ENCODE measurements around the gene RBFOX1. TPM values are rescaled to one million over a fixed set of nuclear protein-coding genes. Genes with fewer than 3 reads are reported as not detected.

RBFOX1 gene
- polyA plus RNA-seq, 1 of the 3 experiments (the other 2 are of a cell fraction): not detected

GRCh38 chr16:7482596-7483290 is 150.1 kb downstream of the RBFOX1 start:
- DNase-seq: no peak
- no peaks in the 10 kb centered on the region for H3K36me3 ChIP-seq (replicated peaks in 1 of 2; ENCODE audit: control insufficient read depth in 1 of 2, insufficient read depth in 2 of 2, low read length in 1 of 2)
- no peak overlapping the region for H3K4me3 ChIP-seq (ENCODE audit: low read depth in 2 of 2, low read length in 1 of 2)
- no peaks in the 10 kb centered on the region; a peak in 1 of 4 replicates for H3K4me1 ChIP-seq (ENCODE audit: control insufficient read depth in 1 of 2, insufficient read depth in 2 of 2, low read depth in 1 of 2, low read length in 1 of 2)
- TF ChIP-seq ZBTB33 (IDR thresholded peaks at IDR 0.05; ENCODE audit: borderline replicate concordance, low read depth) (no peak), FOXM1 (IDR thresholded peaks at IDR 0.05; ENCODE audit: low read depth) (no peak), SMC3 (IDR thresholded peaks at IDR 0.05; ENCODE audit: low read depth, low read length) (no peak), USF1 (IDR thresholded peaks at IDR 0.05; ENCODE audit: borderline replicate concordance, low read depth) (no peak), GABPA (IDR thresholded peaks at IDR 0.05; ENCODE audit: low read depth) (no peak), TEAD4 (IDR thresholded peaks at IDR 0.05; ENCODE audit: borderline replicate concordance, insufficient read depth) (no peak)
- H3K9ac ChIP-seq: no peak overlapping the region
- CTCF ChIA-PET: no interaction called here
- H3K9me3 ChIP-seq: no peaks in the 10 kb centered on the region
- H3F3A ChIP-seq (replicated peaks; ENCODE audit: insufficient read depth): no peaks in the 10 kb centered on the region
- H3K79me2 ChIP-seq (ENCODE audit: insufficient read depth): no peaks in the 10 kb centered on the region
- H4K20me1 ChIP-seq (ENCODE audit: insufficient read depth): no peaks in the 10 kb centered on the region
- POLR2A ChIA-PET: no interaction called here
- H2AFZ ChIP-seq (ENCODE audit: low read depth): no peak overlapping the region
- H3K4me2 ChIP-seq: no peak overlapping the region
- WGBS (ENCODE audit: low lambda C conversion rate): 14% methylated on average over 9 of the region's 10 CpGs
- no peaks in the 10 kb centered on the region for H3K27me3 ChIP-seq (ENCODE audit: insufficient read depth)
- H3K9me2 ChIP-seq: no peaks in the 10 kb centered on the region
- H3K27ac ChIP-seq (ENCODE audit: low read depth in 2 of 2, low read length in 1 of 2): no peak overlapping the region

- POLR2A ChIA-PET: no interaction called here
- H3K4me3 ChIP-seq (ENCODE audit: low read depth in 2 of 2, low read length in 1 of 2): no peak overlapping the region
- 59% methylated on average over 12 of the region's 12 CpGs for WGBS (ENCODE audit: low lambda C conversion rate)
Measured at GRCh38 chr16:7487574-7488323, 155.1 kb downstream of the RBFOX1 start.

More at GRCh38 chr16:7487574-7488323, 155.1 kb downstream of the RBFOX1 start:
- CTCF ChIA-PET: no interaction called here
- Histone ChIP-seq H3K79me2 (ENCODE audit: insufficient read depth) (no peaks in the 10 kb centered on the region), H3K9me2 (no peaks in the 10 kb centered on the region), H3F3A (replicated peaks; ENCODE audit: insufficient read depth) (no peaks in the 10 kb centered on the region), H3K27me3 (ENCODE audit: insufficient read depth) (no peaks in the 10 kb centered on the region), H3K36me3 (replicated peaks in 1 of 2; ENCODE audit: control insufficient read depth in 1 of 2, insufficient read depth in 2 of 2, low read length in 1 of 2) (no peaks in the 10 kb centered on the region), H3K27ac (ENCODE audit: low read depth in 2 of 2, low read length in 1 of 2) (no peak overlapping the region), H3K4me1 (ENCODE audit: control insufficient read depth in 1 of 2, insufficient read depth in 2 of 2, low read depth in 1 of 2, low read length in 1 of 2) (no peaks in the 10 kb centered on the region; a peak in 1 of 4 replicates), H4K20me1 (ENCODE audit: insufficient read depth) (no peaks in the 10 kb centered on the region), H3K4me2 (no peak overlapping the region), H3K9me3 (no peaks in the 10 kb centered on the region), H2AFZ (ENCODE audit: low read depth) (no peak overlapping the region), H3K9ac (no peak overlapping the region)
- no peak for DNase-seq
- no peak for TF ChIP-seq NFIC (IDR thresholded peaks at IDR 0.05; ENCODE audit: borderline replicate concordance)
- no peak for TF ChIP-seq IRF3 (IDR thresholded peaks at IDR 0.05; ENCODE audit: low read depth, low read length)
- TF ChIP-seq EP300 (IDR thresholded peaks at IDR 0.05; ENCODE audit: borderline replicate concordance in 1 of 2, low read depth in 1 of 2, low read length in 1 of 2): no peak
- TF ChIP-seq EZH2phosphoT487 (IDR thresholded peaks at IDR 0.05; ENCODE audit: borderline replicate concordance, low read depth): no peak
- TF ChIP-seq TEAD4 (IDR thresholded peaks at IDR 0.05; ENCODE audit: borderline replicate concordance, insufficient read depth): no peak
- no peak for TF ChIP-seq POLR2AphosphoS5 (IDR thresholded peaks at IDR 0.05; ENCODE audit: low read depth, low read length)
- TF ChIP-seq USF2 (IDR thresholded peaks at IDR 0.05; ENCODE audit: borderline replicate concordance, low read depth, low read length): no peak

Data from SK-N-SH (cell line).